Stimulated activated CD8-positive, alpha-beta memory T cell treated with anti-CD3 and anti-CD28 coated beads, Interleukin-15, amount 100 ng/mL, for 24 hours (primary cell): ENCODE data around the gene TBC1D22A.

Experiments
- DNase-seq: peaks from one replicate; pipeline ENCODE4 v3.0.0-alpha.2; 2020; ENCODE audit warnings: low read depth

TBC1D22A gene

GRCh38 chr22:47201996-47202818, 439.8 kb downstream of the TBC1D22A start:
- no peak for DNase-seq

- no peak for DNase-seq
Observed at GRCh38 chr22:47202819-47203553, 440.5 kb downstream of the TBC1D22A start.

GRCh38 chr22:47203554-47203991, 441.1 kb downstream of the TBC1D22A start:
- DNase-seq: no peak

GRCh38 chr22:47204002-47204979, 441.8 kb downstream of the TBC1D22A start:
- no peak for DNase-seq

GRCh38 chr22:47205081-47205491, 442.6 kb downstream of the TBC1D22A start:
- no peak for DNase-seq

GRCh38 chr22:47205554-47205953, 443.1 kb downstream of the TBC1D22A start:
- no peak for DNase-seq

GRCh38 chr22:47206164-47206563, 443.7 kb downstream of the TBC1D22A start:
- no peak for DNase-seq

GRCh38 chr22:47206666-47207218, 444.3 kb downstream of the TBC1D22A start:
- no peak for DNase-seq

GRCh38 chr22:47207387-47207786, 444.9 kb downstream of the TBC1D22A start:
- no peak for DNase-seq

GRCh38 chr22:47207846-47208554, 445.6 kb downstream of the TBC1D22A start:
- no peak for DNase-seq

- DNase-seq: no peak
Observed at GRCh38 chr22:47208630-47209029, 446.2 kb downstream of the TBC1D22A start.

- no peak for DNase-seq
Observed at GRCh38 chr22:47209040-47209514, 446.6 kb downstream of the TBC1D22A start.

GRCh38 chr22:47209547-47210023, 447.1 kb downstream of the TBC1D22A start:
- DNase-seq: no peak

GRCh38 chr22:47210112-47210657, 447.7 kb downstream of the TBC1D22A start:
- DNase-seq: no peak

GRCh38 chr22:47210686-47211085, 448.2 kb downstream of the TBC1D22A start:
- DNase-seq: no peak

GRCh38 chr22:47213571-47214230, 451.3 kb downstream of the TBC1D22A start:
- peak; percentile 9 for DNase-seq

- no peak for DNase-seq
Observed at GRCh38 chr22:47215851-47216250, 453.4 kb downstream of the TBC1D22A start.

GRCh38 chr22:47218671-47219070, 456.2 kb downstream of the TBC1D22A start:
- no peak for DNase-seq

- DNase-seq: no peak
Observed at GRCh38 chr22:47219789-47220188, 457.3 kb downstream of the TBC1D22A start.

- DNase-seq: no peak
Observed at GRCh38 chr22:47220752-47221151, 458.3 kb downstream of the TBC1D22A start.
